Muscle layer of colon (tissue), 2 donors: ENCODE results near the gene WDR90.

Experiments used
- H3K27ac ChIP-seq: one replicate; pipeline ENCODE4 v1.7.0; 2013; ENCODE audit warnings: low read depth, mild to moderate bottlenecking, low read length, moderate library complexity
- H3K27me3 ChIP-seq, 2 donors: one replicate each; pipeline ENCODE4 v1.7.0; 2013; ENCODE audit warnings: low read length in 2 of 2, mild to moderate bottlenecking in 2 of 2; ENCODE audit not compliant: insufficient read depth in 2 of 2, control insufficient read depth in 1 of 2
- H3K36me3 ChIP-seq: one replicate; pipeline ENCODE4 v1.7.0; 2013; ENCODE audit warnings: mild to moderate bottlenecking, low read length; ENCODE audit not compliant: insufficient read depth
- H3K4me1 ChIP-seq: one replicate; pipeline ENCODE4 v1.7.0; 2013; ENCODE audit warnings: mild to moderate bottlenecking, low read length; ENCODE audit not compliant: insufficient read depth
- H3K4me3 ChIP-seq, 2 donors: one replicate each; pipeline ENCODE4 v1.7.0; 2013; ENCODE audit warnings: low read length in 2 of 2, low read depth in 1 of 2, mild to moderate bottlenecking in 1 of 2, moderate library complexity in 1 of 2
- H3K9ac ChIP-seq: one replicate; pipeline ENCODE4 v1.7.0; 2013; ENCODE audit warnings: low read length
- H3K9me3 ChIP-seq: one replicate; pipeline ENCODE4 v1.7.0; 2013; ENCODE audit warnings: mild to moderate bottlenecking, low read length
- donor health status: abdominal sarcoma.
- donor health status: Adenocarcinoma of cecum.

The WDR90 gene

GRCh38 chr16:658679-659571 is 9.8 kb downstream of the WDR90 start:
- no peaks in the 10 kb centered on the region for H3K9me3 ChIP-seq
- no peaks in the 10 kb centered on the region for H3K27me3 ChIP-seq
- H3K9ac ChIP-seq, result no peak overlapping the region
- H3K4me1 ChIP-seq, result peaks cover 11% of the 10 kb centered on the region
- H3K27ac ChIP-seq, result no peak overlapping the region
- no peaks in the 10 kb centered on the region for H3K36me3 ChIP-seq
- H3K4me3 ChIP-seq, result no peak overlapping the region

- H3K27ac ChIP-seq, result no peak overlapping the region
- no peak overlapping the region for H3K9ac ChIP-seq
- no peaks in the 10 kb centered on the region for H3K36me3 ChIP-seq
- H3K9me3 ChIP-seq, result no peaks in the 10 kb centered on the region
- peaks cover 11% of the 10 kb centered on the region for H3K4me1 ChIP-seq
- no peak overlapping the region for H3K4me3 ChIP-seq
- H3K27me3 ChIP-seq, result no peaks in the 10 kb centered on the region
Measured at GRCh38 chr16:659618-660017, 10.5 kb downstream of the WDR90 start.

GRCh38 chr16:660132-660458 is 10.9 kb downstream of the WDR90 start:
- Histone ChIP-seq H3K27ac (peak overlapping the region; percentile 82), H3K27me3 (no peaks in the 10 kb centered on the region), H3K9me3 (no peaks in the 10 kb centered on the region), H3K36me3 (no peaks in the 10 kb centered on the region), H3K4me3 (peak overlapping the region in 1 of 2 donors; percentile 21), H3K4me1 (peaks cover 11% of the 10 kb centered on the region), H3K9ac (no peak overlapping the region)

- H3K27ac ChIP-seq, result peak overlapping the region; percentile 82
- no peaks in the 10 kb centered on the region for H3K27me3 ChIP-seq
- peak overlapping the region in 1 of 2 donors; percentile 21 for H3K4me3 ChIP-seq
- H3K4me1 ChIP-seq, result peaks cover 11% of the 10 kb centered on the region
- H3K9ac ChIP-seq, result no peak overlapping the region
- no peaks in the 10 kb centered on the region for H3K9me3 ChIP-seq
- no peaks in the 10 kb centered on the region for H3K36me3 ChIP-seq
Measured at GRCh38 chr16:660459-661183, 11.5 kb downstream of the WDR90 start.

GRCh38 chr16:661184-661821 is 12.1 kb downstream of the WDR90 start:
- Histone ChIP-seq H3K4me3 (no peak overlapping the region), H3K9ac (no peak overlapping the region), H3K9me3 (no peaks in the 10 kb centered on the region), H3K27me3 (no peaks in the 10 kb centered on the region), H3K36me3 (no peaks in the 10 kb centered on the region), H3K27ac (peak overlapping the region; percentile 52), H3K4me1 (peaks cover 11% of the 10 kb centered on the region)

GRCh38 chr16:662095-662494 is 12.9 kb downstream of the WDR90 start:
- Histone ChIP-seq H3K4me1 (peaks cover 11% of the 10 kb centered on the region), H3K4me3 (no peak overlapping the region), H3K27me3 (no peaks in the 10 kb centered on the region), H3K9me3 (no peaks in the 10 kb centered on the region), H3K9ac (no peak overlapping the region), H3K36me3 (no peaks in the 10 kb centered on the region), H3K27ac (no peak overlapping the region)

GRCh38 chr16:662597-662996 is 13.4 kb downstream of the WDR90 start:
- H3K9ac ChIP-seq, result no peak overlapping the region
- H3K4me1 ChIP-seq, result peaks cover 16% of the 10 kb centered on the region
- H3K4me3 ChIP-seq, result no peak overlapping the region
- no peak overlapping the region for H3K27ac ChIP-seq
- H3K36me3 ChIP-seq, result no peaks in the 10 kb centered on the region
- no peaks in the 10 kb centered on the region for H3K27me3 ChIP-seq
- no peaks in the 10 kb centered on the region for H3K9me3 ChIP-seq

- Histone ChIP-seq H3K4me1 (peaks cover 17% of the 10 kb centered on the region), H3K9ac (no peak overlapping the region), H3K36me3 (peaks cover 18% of the 10 kb centered on the region), H3K4me3 (no peak overlapping the region), H3K27me3 (no peaks in the 10 kb centered on the region), H3K9me3 (no peaks in the 10 kb centered on the region), H3K27ac (no peak overlapping the region)
Measured at GRCh38 chr16:666572-666971, 17.4 kb downstream of the WDR90 start.

- Histone ChIP-seq H3K9ac (no peak overlapping the region), H3K4me3 (no peak overlapping the region)
Measured at GRCh38 chr16:667113-667779, 18.1 kb downstream of the WDR90 start.

GRCh38 chr16:667780-668518 is 18.8 kb downstream of the WDR90 start, which contains the start of gene RHOT2:
Gene RHOT2, plus strand, starts transcription at chr16:668132. Its CDS starts 68 bp downstream, at chr16:668200.
- Histone ChIP-seq H3K27ac (peak within 1 kb of the TSS; percentile 85), H3K9ac (peak within 1 kb of the TSS; percentile 57), H3K36me3 (peaks cover 30% of the 10 kb centered on the region), H3K27me3 (no peaks in the 10 kb centered on the region), H3K4me1 (peaks cover 17% of the 10 kb centered on the region), H3K9me3 (no peaks in the 10 kb centered on the region), H3K4me3 (peak within 1 kb of the TSS; percentile 63 to 89)

More at GRCh38 chr16:667113-667779, 18.1 kb downstream of the WDR90 start:
- Histone ChIP-seq H3K27ac (peak overlapping the region; percentile 39), H3K9me3 (no peaks in the 10 kb centered on the region), H3K36me3 (peaks cover 23% of the 10 kb centered on the region), H3K4me1 (peaks cover 17% of the 10 kb centered on the region), H3K27me3 (no peaks in the 10 kb centered on the region)
